Endothelial cell (in vitro differentiated cells): ENCODE measurements around the gene RBM39. TPM values are rescaled to one million over a fixed set of nuclear protein-coding genes. Genes with fewer than 3 reads are reported as not detected.
A peak's percentile ranks its signal among the peaks of the same experiment; 100 is the strongest.

Source experiments
- DNase-seq: peaks from one replicate; pipeline ENCODE4 v3.0.0; 2021; ENCODE audit warnings: low spot score
- H3K27ac Mint-ChIP-seq: one replicate; pipeline ENCODE4 v1.8.0; 2021; ENCODE audit warnings: mixed read lengths, inconsistent platforms; ENCODE audit not compliant: unreplicated experiment
- H3K27me3 Mint-ChIP-seq: one replicate; pipeline ENCODE4 v1.8.0; 2021; ENCODE audit warnings: mild to moderate bottlenecking, moderate library complexity, mixed read lengths, inconsistent platforms; ENCODE audit not compliant: unreplicated experiment
- H3K36me3 Mint-ChIP-seq: one replicate; pipeline ENCODE4 v1.8.0; 2021; ENCODE audit warnings: mild to moderate bottlenecking, low read depth, mixed read lengths, inconsistent platforms; ENCODE audit not compliant: unreplicated experiment
- H3K4me1 Mint-ChIP-seq: one replicate; pipeline ENCODE4 v1.8.0; 2021; ENCODE audit warnings: mild to moderate bottlenecking, mixed read lengths, inconsistent platforms; ENCODE audit not compliant: unreplicated experiment
- H3K4me3 Mint-ChIP-seq: one replicate; pipeline ENCODE4 v1.8.0; 2021; ENCODE audit warnings: mild to moderate bottlenecking, mixed read lengths, inconsistent platforms; ENCODE audit not compliant: unreplicated experiment
- H3K9me3 Mint-ChIP-seq: one replicate; pipeline ENCODE4 v1.8.0; 2021; ENCODE audit warnings: mixed read lengths, inconsistent platforms; ENCODE audit not compliant: unreplicated experiment
- CTCF ChIP-seq: fragments of 200-600 bp; sonication (generic); IDR thresholded peaks from one replicate; pipeline ENCODE4 v1.5.0; 2021; ENCODE audit warnings: antibody characterized with exemption; ENCODE audit not compliant: unreplicated experiment
- total RNA-seq: library from RNA; stranded (reverse); fragmentation: NEBNext Ultra II Directional; extraction: Animal tissue kit (Norgen Biotek cat#: 25700); gene quantifications from one replicate; pipeline ENCODE4 v1.2.1, GENCODE V29; 2021; ENCODE audit not compliant: unreplicated experiment

RBM39 gene
- total RNA-seq, 1 donor from 2014 or later: 308 TPM

DNA sequence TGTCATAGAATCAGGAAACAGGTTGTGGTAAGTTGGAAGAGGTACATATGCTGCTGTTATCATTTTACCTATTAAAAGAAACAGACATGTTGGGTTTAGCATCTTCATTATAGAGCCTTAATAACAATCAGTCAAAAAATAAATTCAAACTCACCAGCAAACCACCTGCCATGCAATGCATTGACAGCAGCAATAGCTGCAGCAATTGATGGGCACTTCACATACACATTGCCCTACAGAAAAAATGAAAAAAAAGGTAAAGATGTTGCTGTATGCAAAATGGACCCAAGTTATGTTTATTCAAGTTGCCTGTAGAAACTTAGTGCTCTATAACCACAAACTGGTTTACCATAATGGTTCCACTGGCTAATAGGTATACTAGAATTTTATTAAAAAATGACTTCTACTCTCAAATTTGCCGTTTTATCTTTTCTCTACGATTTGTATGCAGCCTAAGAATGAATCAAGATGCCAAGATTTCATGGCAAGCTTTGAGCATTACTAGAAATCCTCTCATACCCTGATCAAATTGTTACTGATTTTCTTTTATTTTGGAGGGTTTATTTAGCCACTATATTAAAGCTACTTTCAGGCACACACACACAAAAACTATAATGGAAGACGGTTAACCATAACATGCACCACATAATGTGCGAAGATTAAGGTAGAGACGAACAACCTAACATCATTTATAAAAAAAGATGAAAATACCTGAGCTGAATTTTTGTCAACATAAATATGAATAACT is 37.4 kb downstream of the RBM39 start:
- no peak for TF ChIP-seq CTCF
- Mint-ChIP-seq H3K36me3 (peaks cover 30% of the 10 kb centered on the region), H3K4me3 (peak overlapping the region; percentile 74)

GRCh38 chr20:35702824-35703695 is 39.0 kb downstream of the RBM39 start:
- H3K27ac Mint-ChIP-seq: no peak overlapping the region
- H3K36me3 Mint-ChIP-seq: peaks cover 29% of the 10 kb centered on the region
- no peak for DNase-seq
- H3K27me3 Mint-ChIP-seq: peaks cover 10% of the 10 kb centered on the region
- peak overlapping the region; percentile 37 for H3K4me3 Mint-ChIP-seq
- H3K9me3 Mint-ChIP-seq: no peaks in the 10 kb centered on the region
- H3K4me1 Mint-ChIP-seq: peaks cover 21% of the 10 kb centered on the region
- TF ChIP-seq CTCF: no peak

More for the DNA sequence above, 37.4 kb downstream of the RBM39 start:
- Mint-ChIP-seq H3K27me3 (no peaks in the 10 kb centered on the region), H3K9me3 (no peaks in the 10 kb centered on the region), H3K27ac (no peak overlapping the region), H3K4me1 (peaks cover 11% of the 10 kb centered on the region)
- DNase-seq: no peak

DNA sequence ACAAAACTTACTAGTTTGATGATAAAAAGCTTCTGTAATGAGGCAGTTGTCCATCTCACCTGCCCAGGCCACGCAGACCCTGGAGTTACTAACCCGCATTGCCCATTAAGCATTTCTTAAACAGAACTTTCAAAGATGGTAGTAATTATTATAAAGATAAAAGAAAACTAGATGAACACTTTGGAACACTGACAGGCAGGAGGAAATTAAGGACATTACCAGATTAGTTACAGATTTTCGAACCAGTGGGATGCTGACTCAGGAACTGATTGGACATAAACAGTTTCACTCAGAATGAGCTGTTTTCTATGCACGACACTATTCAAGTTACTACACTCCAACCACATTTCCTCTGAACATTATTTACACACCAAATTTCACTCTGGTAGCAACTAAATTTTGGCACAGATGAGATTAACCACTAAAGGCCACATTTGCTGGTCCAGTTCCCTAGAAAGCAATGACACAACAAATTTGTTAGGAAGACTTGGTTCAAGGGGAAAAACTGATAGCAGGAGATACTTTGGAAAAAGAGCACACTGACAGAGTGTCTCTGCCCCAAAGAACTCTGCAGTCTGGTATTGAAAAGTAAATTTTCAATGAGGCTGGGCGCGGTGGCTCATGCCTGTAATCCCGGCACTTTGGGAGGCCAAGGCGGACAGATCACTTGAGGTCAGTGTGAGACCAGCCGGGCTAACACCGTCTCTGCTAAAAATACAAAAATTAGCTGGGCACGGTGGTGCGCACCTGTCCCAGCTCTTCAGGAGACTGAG is 39.8 kb downstream of the RBM39 start:
- Mint-ChIP-seq H3K4me1 (peaks cover 29% of the 10 kb centered on the region), H3K27ac (no peak overlapping the region), H3K27me3 (peaks cover 10% of the 10 kb centered on the region), H3K36me3 (peaks cover 29% of the 10 kb centered on the region), H3K9me3 (no peaks in the 10 kb centered on the region), H3K4me3 (peak overlapping the region; percentile 37)
- DNase-seq: no peak
- TF ChIP-seq CTCF: no peak

GRCh38 chr20:35700625-35701148 is 41.4 kb downstream of the RBM39 start:
- Mint-ChIP-seq H3K9me3 (no peaks in the 10 kb centered on the region), H3K4me1 (peaks cover 30% of the 10 kb centered on the region), H3K27ac (peak overlapping the region; percentile 89), H3K36me3 (peaks cover 34% of the 10 kb centered on the region), H3K4me3 (peak overlapping the region; percentile 95), H3K27me3 (peaks cover 10% of the 10 kb centered on the region)
- DNase-seq: no peak
- TF ChIP-seq CTCF: no peak
